K562 (cell line): ENCODE measurements around the gene PQBP1. TPM values are rescaled to one million over a fixed set of nuclear protein-coding genes. Genes with fewer than 3 reads are reported as not detected.

ENCODE experiments used
- BDP1 ChIP-seq: IDR thresholded peaks from 3 replicates; pipeline ENCODE4 v1.6.1; 2011; ENCODE audit not compliant: insufficient read length, insufficient read depth
- BMI1 ChIP-seq: fragments of 150-350 bp; IDR thresholded peaks from 2 replicates; pipeline ENCODE4 v1.6.1; 2014; ENCODE audit warnings: low read length
- CEBPB ChIP-seq: fragments of 450-650 bp; IDR thresholded peaks from 2 replicates; pipeline ENCODE4 v1.6.1; 2016; ENCODE audit warnings: missing genetic modification characterization, missing compliant biosample characterization
- CREB1 ChIP-seq, 2 experiments: sonication (generic) in 1 of 2; formaldehyde crosslinking in 1 of 2; IDR thresholded peaks; 2 replicates each; pipeline versions ENCODE4 v1.6.1 to v1.8.0; 2012 to 2022; ENCODE audit warnings: inconsistent platforms in 1 of 2, mild to moderate bottlenecking in 1 of 2, missing genetic modification reagents in 1 of 2, moderate library complexity in 1 of 2
- DIDO1 ChIP-seq: fragments of 450-650 bp; IDR thresholded peaks from 2 replicates; pipeline ENCODE4 v1.6.1; 2016; ENCODE audit warnings: low read depth, missing biosample characterization, missing genetic modification characterization
- MED1 ChIP-seq: sonication (generic); formaldehyde crosslinking; IDR thresholded peaks from 2 replicates; pipeline ENCODE4 v1.8.1; 2023; ENCODE audit warnings: missing genetic modification reagents, borderline replicate concordance
- MTA2 ChIP-seq: fragments of 450-650 bp; IDR thresholded peaks from 2 replicates; pipeline ENCODE4 v1.6.1; 2016; ENCODE audit warnings: low read depth
- NCOA2 ChIP-seq, 2 experiments: fragments of 450-650 bp; IDR thresholded peaks; 2 replicates each; pipeline ENCODE4 v1.6.1; 2018; ENCODE audit warnings: mild to moderate bottlenecking in 2 of 2, moderate library complexity in 1 of 2; ENCODE audit not compliant: partially characterized antibody in 2 of 2
- PHB2 ChIP-seq: fragments of 450-650 bp; IDR thresholded peaks from 2 replicates; pipeline ENCODE4 v1.6.1; 2017; ENCODE audit warnings: low read depth
- POU5F1 ChIP-seq: fragments of 150-350 bp; IDR thresholded peaks from 2 replicates; pipeline ENCODE4 v1.6.1; 2014; ENCODE audit warnings: borderline replicate concordance, low read length, low read depth, mild to moderate bottlenecking; ENCODE audit not compliant: partially characterized antibody
- PURB ChIP-seq: sonication (generic); formaldehyde crosslinking; IDR thresholded peaks from 2 replicates; pipeline ENCODE4 v1.9.0; 2021; ENCODE audit warnings: low read depth, mild to moderate bottlenecking, missing genetic modification reagents
- TCFL5 ChIP-seq: fragments of 250-450 bp; sonication (Bioruptor Pico); conservative IDR thresholded peaks from 2 replicates; pipeline ENCODE4 v1.6.1; 2021; ENCODE audit warnings: mild to moderate bottlenecking, moderate library complexity, matching md5 sums
- ZNF766 ChIP-seq: fragments of 200-800 bp; sonication (Bioruptor generic); conservative IDR thresholded peaks from 2 replicates; pipeline ENCODE4 v1.6.1; 2016; ENCODE audit warnings: missing genetic modification characterization, missing compliant biosample characterization
- ZZZ3 ChIP-seq: fragments of 450-650 bp; IDR thresholded peaks from 2 replicates; pipeline ENCODE4 v1.6.1; 2016; ENCODE audit warnings: antibody characterized with exemption, mild to moderate bottlenecking, moderate library complexity
- polyA plus RNA-seq, 8 experiments: library from polyadenylated mRNA; depleted of rRNA in 4 of 8; stranded (reverse) in 5 of 8; unstranded in 3 of 8; fragments of >200 nt; fragmentation: Nextera tagmentation in 2 of 8; fragmentation: Illumina TruSeq in 1 of 8; extraction: Ambion mirVana in 2 of 8; extraction: Trizol in 1 of 8; gene quantifications; 2 replicates each; pipeline versions ENCODE4 v1.2.1 to v1.2.3, GENCODE V29; 2011 to 2014; ENCODE audit warnings: inconsistent platforms in 1 of 8, missing spikeins in 1 of 8
- total RNA-seq, 7 experiments: library from RNA; depleted of rRNA in 6 of 7; stranded (reverse); fragments of >200 nt in 6 of 7; fragmentation: Illumina TruSeq in 2 of 7; extraction: Trizol in 2 of 7; gene quantifications; 2 replicates each; pipeline versions ENCODE4 v1.2.1 to v1.2.3, GENCODE V29; 2011 to 2021; ENCODE audit warnings: low replicate concordance in 1 of 7
- TF ChIP-seq, protein P1 (sequence below): fragments of 200-800 bp; sonication (Bioruptor generic); IDR thresholded peaks from 2 replicates; pipeline ENCODE4 v1.6.1; 2017; ENCODE audit warnings: missing genetic modification characterization, missing compliant biosample characterization
- TF ChIP-seq, protein P2 (sequence below): fragments of 450-650 bp; formaldehyde crosslinking; IDR thresholded peaks from 2 replicates; pipeline ENCODE4 v1.4.0; 2022; ENCODE audit warnings: mild to moderate bottlenecking, moderate library complexity
- TF ChIP-seq, protein P3 (sequence below): sonication (generic); IDR thresholded peaks from 2 replicates; pipeline ENCODE4 v1.6.1; 2016
- TF ChIP-seq, protein P4 (sequence below): conservative IDR thresholded peaks from 2 replicates; pipeline ENCODE4 v1.6.1; 2011; ENCODE audit warnings: low read depth, mild to moderate bottlenecking, low read length; ENCODE audit not compliant: control insufficient read depth
- TF ChIP-seq, protein P5 (sequence below), 2 experiments: IDR thresholded peaks; 2 replicates each; pipeline ENCODE4 v1.6.1; 2011; ENCODE audit warnings: borderline replicate concordance in 1 of 2, control low read depth in 1 of 2, low read depth in 1 of 2, low read length in 1 of 2, mild to moderate bottlenecking in 1 of 2, mixed read lengths in 1 of 2, moderate library complexity in 1 of 2; ENCODE audit not compliant: insufficient read depth in 1 of 2, insufficient read length in 1 of 2, poor library complexity in 1 of 2, severe bottlenecking in 1 of 2; ENCODE audit errors: extremely low read depth in 1 of 2
- TF ChIP-seq, protein P6 (sequence below): sonication (generic); formaldehyde crosslinking; IDR thresholded peaks from 2 replicates; pipeline ENCODE4 v1.4.0; 2020; ENCODE audit warnings: mild to moderate bottlenecking, missing genetic modification reagents

The PQBP1 gene
- total and polyA plus RNA-seq, 9 of the 15 experiments (the other 6 are each of a cell fraction or from before 2014, with no cell fraction given) = 41.3 to 262 (median 112) TPM

DNA sequence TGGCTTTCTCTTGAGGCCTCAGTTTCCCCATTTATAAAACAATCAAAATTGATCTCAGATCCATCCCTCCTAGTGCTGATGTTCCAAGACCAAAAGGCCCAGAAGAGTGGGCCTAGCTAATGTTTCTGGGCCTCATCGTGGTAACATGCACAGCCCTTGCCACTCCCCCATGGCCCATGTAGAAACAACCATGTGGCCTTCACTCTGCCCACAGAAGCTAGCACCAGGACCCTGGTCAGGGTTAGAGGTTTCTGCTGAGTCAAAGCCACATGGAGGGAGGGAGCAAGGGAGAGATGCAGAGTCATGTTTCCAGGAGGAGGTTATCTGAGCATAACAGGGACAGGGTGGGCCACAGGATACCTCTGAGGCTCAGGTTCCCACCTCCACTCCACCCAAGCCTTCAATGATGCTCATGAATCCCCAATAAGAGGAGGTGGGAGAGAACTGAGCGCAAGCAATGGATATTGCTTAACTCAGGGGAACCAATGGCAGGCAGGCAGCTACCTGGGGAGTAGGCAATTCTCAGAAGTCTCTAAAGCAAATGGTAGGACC lies 42.8 kb downstream of the PQBP1 start (continued):
- TF ChIP-seq, protein P1, sequence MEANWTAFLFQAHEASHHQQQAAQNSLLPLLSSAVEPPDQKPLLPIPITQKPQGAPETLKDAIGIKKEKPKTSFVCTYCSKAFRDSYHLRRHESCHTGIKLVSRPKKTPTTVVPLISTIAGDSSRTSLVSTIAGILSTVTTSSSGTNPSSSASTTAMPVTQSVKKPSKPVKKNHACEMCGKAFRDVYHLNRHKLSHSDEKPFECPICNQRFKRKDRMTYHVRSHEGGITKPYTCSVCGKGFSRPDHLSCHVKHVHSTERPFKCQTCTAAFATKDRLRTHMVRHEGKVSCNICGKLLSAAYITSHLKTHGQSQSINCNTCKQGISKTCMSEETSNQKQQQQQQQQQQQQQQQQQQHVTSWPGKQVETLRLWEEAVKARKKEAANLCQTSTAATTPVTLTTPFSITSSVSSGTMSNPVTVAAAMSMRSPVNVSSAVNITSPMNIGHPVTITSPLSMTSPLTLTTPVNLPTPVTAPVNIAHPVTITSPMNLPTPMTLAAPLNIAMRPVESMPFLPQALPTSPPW = peak; percentile 65; the same call in 1 of the 2 replicates
- TF ChIP-seq DIDO1 (tag) (no peak), BDP1 (no peak), ZNF766 (CRISPR knock-in tag) (peak; percentile 99), CREB1 (IDR thresholded peaks at IDR 0.05) (no peak), CREB1 (CRISPR knock-in tag; IDR thresholded peaks at IDR 0.05) (no peak), POU5F1 (no peak), PURB (CRISPR knock-in tag) (no peak), MTA2 (peak; percentile 57), CEBPB (tag) (peak; percentile 89), MED1 (CRISPR knock-in tag) (no peak), PHB2 (no peak), ZZZ3 (no peak), TCFL5 (0 out of 2 replicates have a peak, but pooled peaks have one; percentile 59), NCOA2 (IDR thresholded peaks at IDR 0.05; ENCODE audit: partially characterized antibody in 2 of 2) (no peak), BMI1 (no peak)
- TF ChIP-seq, protein P2, sequence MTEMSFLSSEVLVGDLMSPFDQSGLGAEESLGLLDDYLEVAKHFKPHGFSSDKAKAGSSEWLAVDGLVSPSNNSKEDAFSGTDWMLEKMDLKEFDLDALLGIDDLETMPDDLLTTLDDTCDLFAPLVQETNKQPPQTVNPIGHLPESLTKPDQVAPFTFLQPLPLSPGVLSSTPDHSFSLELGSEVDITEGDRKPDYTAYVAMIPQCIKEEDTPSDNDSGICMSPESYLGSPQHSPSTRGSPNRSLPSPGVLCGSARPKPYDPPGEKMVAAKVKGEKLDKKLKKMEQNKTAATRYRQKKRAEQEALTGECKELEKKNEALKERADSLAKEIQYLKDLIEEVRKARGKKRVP = no peak
- TF ChIP-seq, protein P3, sequence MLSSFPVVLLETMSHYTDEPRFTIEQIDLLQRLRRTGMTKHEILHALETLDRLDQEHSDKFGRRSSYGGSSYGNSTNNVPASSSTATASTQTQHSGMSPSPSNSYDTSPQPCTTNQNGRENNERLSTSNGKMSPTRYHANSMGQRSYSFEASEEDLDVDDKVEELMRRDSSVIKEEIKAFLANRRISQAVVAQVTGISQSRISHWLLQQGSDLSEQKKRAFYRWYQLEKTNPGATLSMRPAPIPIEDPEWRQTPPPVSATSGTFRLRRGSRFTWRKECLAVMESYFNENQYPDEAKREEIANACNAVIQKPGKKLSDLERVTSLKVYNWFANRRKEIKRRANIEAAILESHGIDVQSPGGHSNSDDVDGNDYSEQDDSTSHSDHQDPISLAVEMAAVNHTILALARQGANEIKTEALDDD = no peak
- TF ChIP-seq, protein P4, sequence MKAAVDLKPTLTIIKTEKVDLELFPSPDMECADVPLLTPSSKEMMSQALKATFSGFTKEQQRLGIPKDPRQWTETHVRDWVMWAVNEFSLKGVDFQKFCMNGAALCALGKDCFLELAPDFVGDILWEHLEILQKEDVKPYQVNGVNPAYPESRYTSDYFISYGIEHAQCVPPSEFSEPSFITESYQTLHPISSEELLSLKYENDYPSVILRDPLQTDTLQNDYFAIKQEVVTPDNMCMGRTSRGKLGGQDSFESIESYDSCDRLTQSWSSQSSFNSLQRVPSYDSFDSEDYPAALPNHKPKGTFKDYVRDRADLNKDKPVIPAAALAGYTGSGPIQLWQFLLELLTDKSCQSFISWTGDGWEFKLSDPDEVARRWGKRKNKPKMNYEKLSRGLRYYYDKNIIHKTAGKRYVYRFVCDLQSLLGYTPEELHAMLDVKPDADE = no peak
- TF ChIP-seq, protein P5, sequence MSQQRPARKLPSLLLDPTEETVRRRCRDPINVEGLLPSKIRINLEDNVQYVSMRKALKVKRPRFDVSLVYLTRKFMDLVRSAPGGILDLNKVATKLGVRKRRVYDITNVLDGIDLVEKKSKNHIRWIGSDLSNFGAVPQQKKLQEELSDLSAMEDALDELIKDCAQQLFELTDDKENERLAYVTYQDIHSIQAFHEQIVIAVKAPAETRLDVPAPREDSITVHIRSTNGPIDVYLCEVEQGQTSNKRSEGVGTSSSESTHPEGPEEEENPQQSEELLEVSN (IDR thresholded peaks at IDR 0.05; ENCODE audit: borderline replicate concordance in 1 of 2, extremely low read depth in 1 of 2, insufficient read depth in 1 of 2, insufficient read length in 1 of 2, low read depth in 1 of 2, low read length in 1 of 2, poor library complexity in 1 of 2, severe bottlenecking in 1 of 2) = no peak
- TF ChIP-seq, protein P6, sequence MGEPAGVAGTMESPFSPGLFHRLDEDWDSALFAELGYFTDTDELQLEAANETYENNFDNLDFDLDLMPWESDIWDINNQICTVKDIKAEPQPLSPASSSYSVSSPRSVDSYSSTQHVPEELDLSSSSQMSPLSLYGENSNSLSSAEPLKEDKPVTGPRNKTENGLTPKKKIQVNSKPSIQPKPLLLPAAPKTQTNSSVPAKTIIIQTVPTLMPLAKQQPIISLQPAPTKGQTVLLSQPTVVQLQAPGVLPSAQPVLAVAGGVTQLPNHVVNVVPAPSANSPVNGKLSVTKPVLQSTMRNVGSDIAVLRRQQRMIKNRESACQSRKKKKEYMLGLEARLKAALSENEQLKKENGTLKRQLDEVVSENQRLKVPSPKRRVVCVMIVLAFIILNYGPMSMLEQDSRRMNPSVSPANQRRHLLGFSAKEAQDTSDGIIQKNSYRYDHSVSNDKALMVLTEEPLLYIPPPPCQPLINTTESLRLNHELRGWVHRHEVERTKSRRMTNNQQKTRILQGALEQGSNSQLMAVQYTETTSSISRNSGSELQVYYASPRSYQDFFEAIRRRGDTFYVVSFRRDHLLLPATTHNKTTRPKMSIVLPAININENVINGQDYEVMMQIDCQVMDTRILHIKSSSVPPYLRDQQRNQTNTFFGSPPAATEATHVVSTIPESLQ (CRISPR knock-in tag) = no peak
